SK-N-SH (cell line): ENCODE results near the gene TCN2. TPM values are rescaled to one million over a fixed set of nuclear protein-coding genes. Genes with fewer than 3 reads are reported as not detected.
A peak's percentile ranks its signal among the peaks of the same experiment; 100 is the strongest.

ENCODE experiments used
- CTCF ChIA-PET: fragments of 300-600, 350-600 bp; formaldehyde crosslinking; extraction: SDS; loops from one replicate; lab custom pipeline; 2021; lab: Yijun Ruan, JAX
- POLR2A ChIA-PET: fragments of 350-600 bp; sonication (Branson Sonifier 250); formaldehyde crosslinking; extraction: SDS; loops from one replicate; lab custom pipeline; 2020; ENCODE audit warnings: antibody characterized with exemption, inconsistent platforms; lab: Yijun Ruan, JAX
- DNase-seq: peaks from one replicate; pipeline ENCODE4 v3.0.0; 2012
- H2AFZ ChIP-seq: fragments of 200-600 bp; sonication (generic); 2 replicates; pipeline ENCODE4 v1.8.1; 2016; ENCODE audit warnings: antibody characterized with exemption, mild to moderate bottlenecking, low read depth
- H3F3A ChIP-seq: fragments of 200-600 bp; sonication (generic); replicated peaks from 2 replicates; pipeline ENCODE3; 2016; ENCODE audit warnings: antibody characterized with exemption, mild to moderate bottlenecking; ENCODE audit not compliant: insufficient read depth
- H3K27ac ChIP-seq, 2 experiments: fragments of 200-500 bp in 1 of 2; fragments of 200-600 bp in 1 of 2; sonication (Bioruptor generic) in 1 of 2; sonication (generic), shearing (Covaris generic) in 1 of 2; 2 replicates each; pipeline versions ENCODE4 v1.5.1 to v1.6.1; 2014 to 2016; ENCODE audit warnings: low read depth in 2 of 2, inconsistent platforms in 1 of 2, low read length in 1 of 2, mild to moderate bottlenecking in 1 of 2, mixed read lengths in 1 of 2
- H3K27me3 ChIP-seq: fragments of 200-600 bp; sonication (generic), shearing (Covaris generic); 2 replicates; pipeline ENCODE4 v1.6.1; 2016; ENCODE audit warnings: mixed run types; ENCODE audit not compliant: insufficient read depth
- H3K36me3 ChIP-seq, 2 experiments: fragments of 200-500 bp in 1 of 2; fragments of 200-600 bp in 1 of 2; sonication (Bioruptor generic) in 1 of 2; sonication (generic) in 1 of 2; replicated peaks in 1 of 2; 2 replicates each; pipeline versions ENCODE3 to v1.5.1; 2014 to 2016; ENCODE audit warnings: low read length in 1 of 2, mild to moderate bottlenecking in 1 of 2; ENCODE audit not compliant: insufficient read depth in 2 of 2, control insufficient read depth in 1 of 2
- H3K4me1 ChIP-seq, 2 experiments: fragments of 200-500 bp in 1 of 2; fragments of 200-600 bp in 1 of 2; sonication (Bioruptor generic) in 1 of 2; sonication (generic), shearing (Covaris generic) in 1 of 2; 2 replicates each; pipeline versions ENCODE4 v1.5.1 to v1.6.1; 2014 to 2016; ENCODE audit warnings: low read depth in 1 of 2, low read length in 1 of 2, mixed run types in 1 of 2; ENCODE audit not compliant: insufficient read depth in 2 of 2, control insufficient read depth in 1 of 2
- H3K4me2 ChIP-seq: fragments of 200-600 bp; sonication (generic), shearing (Covaris generic); 2 replicates; pipeline ENCODE4 v1.6.1; 2017; ENCODE audit warnings: mixed run types
- H3K4me3 ChIP-seq, 2 experiments: fragments of 200-500 bp in 1 of 2; fragments of 200-600 bp in 1 of 2; sonication (Bioruptor generic) in 1 of 2; sonication (generic), shearing (Covaris generic) in 1 of 2; 2 replicates each; pipeline versions ENCODE4 v1.5.1 to v1.8.1; 2014 to 2016; ENCODE audit warnings: low read depth in 2 of 2, inconsistent platforms in 1 of 2, low read length in 1 of 2, mild to moderate bottlenecking in 1 of 2, mixed read lengths in 1 of 2, moderate library complexity in 1 of 2
- H3K79me2 ChIP-seq: fragments of 200-600 bp; sonication (generic); 2 replicates; pipeline ENCODE4 v1.8.1; 2017; ENCODE audit warnings: mild to moderate bottlenecking; ENCODE audit not compliant: insufficient read depth
- H3K9ac ChIP-seq: fragments of 200-600 bp; sonication (generic); 2 replicates; pipeline ENCODE4 v1.6.1; 2017; ENCODE audit warnings: mixed run types
- H3K9me2 ChIP-seq: fragments of 200-600 bp; sonication (generic); 2 replicates; pipeline ENCODE4 v1.6.1; 2017; ENCODE audit warnings: mixed run types
- H3K9me3 ChIP-seq: fragments of 200-600 bp; sonication (generic); 2 replicates; pipeline ENCODE4 v1.6.1; 2017; ENCODE audit warnings: mixed run types, mild to moderate bottlenecking, moderate library complexity
- H4K20me1 ChIP-seq: fragments of 200-600 bp; sonication (generic); 2 replicates; pipeline ENCODE4 v1.6.1; 2017; ENCODE audit warnings: mild to moderate bottlenecking, mixed run types; ENCODE audit not compliant: insufficient read depth
- CHD2 ChIP-seq: fragments of 150-350 bp; IDR thresholded peaks from 2 replicates; pipeline ENCODE4 v1.6.1; 2018; ENCODE audit warnings: low read length; ENCODE audit not compliant: partially characterized antibody
- EP300 ChIP-seq, 2 experiments: IDR thresholded peaks; 2 replicates each; pipeline versions ENCODE4 v1.4.0 to v1.6.1; 2012; ENCODE audit warnings: borderline replicate concordance in 1 of 2, low read depth in 1 of 2, low read length in 1 of 2
- EZH2phosphoT487 ChIP-seq: fragments of 200-600 bp; sonication (generic); IDR thresholded peaks from 2 replicates; pipeline ENCODE4 v1.6.1; 2017; ENCODE audit warnings: low read depth, mixed run types, mild to moderate bottlenecking, antibody characterized with exemption, moderate library complexity, borderline replicate concordance
- FOSL2 ChIP-seq: IDR thresholded peaks from 2 replicates; pipeline ENCODE4 v1.4.0; 2012; ENCODE audit warnings: low read depth, mild to moderate bottlenecking, moderate library complexity, borderline replicate concordance
- FOXJ3 ChIP-seq: sonication (generic); formaldehyde crosslinking; IDR thresholded peaks from 2 replicates; pipeline ENCODE4 v1.5.1; 2020; ENCODE audit warnings: mild to moderate bottlenecking, missing genetic modification reagents
- FOXM1 ChIP-seq: IDR thresholded peaks from 2 replicates; pipeline ENCODE4 v1.4.0; 2012; ENCODE audit warnings: low read depth, mild to moderate bottlenecking
- GABPA ChIP-seq: IDR thresholded peaks from 2 replicates; pipeline ENCODE4 v1.4.0; 2012; ENCODE audit warnings: low read depth, mild to moderate bottlenecking
- GATA2 ChIP-seq: sonication (generic); formaldehyde crosslinking; IDR thresholded peaks from 2 replicates; pipeline ENCODE4 v1.5.0; 2020; ENCODE audit warnings: mild to moderate bottlenecking, missing genetic modification reagents
- NRF1 ChIP-seq: IDR thresholded peaks from 2 replicates; pipeline ENCODE4 v1.6.1; 2012; ENCODE audit warnings: low read depth, mild to moderate bottlenecking, low read length
- POLR2AphosphoS5 ChIP-seq: IDR thresholded peaks from 2 replicates; pipeline ENCODE4 v1.6.1; 2012; ENCODE audit warnings: low read depth, low read length
- RCOR1 ChIP-seq: fragments of 150-350 bp; IDR thresholded peaks from 2 replicates; pipeline ENCODE4 v1.6.1; 2017; ENCODE audit warnings: antibody characterized with exemption, low read length
- SIN3A ChIP-seq: IDR thresholded peaks from 2 replicates; pipeline ENCODE4 v1.6.1; 2012; ENCODE audit warnings: low read depth, mild to moderate bottlenecking, low read length, moderate library complexity, borderline replicate concordance
- SMC3 ChIP-seq: IDR thresholded peaks from 2 replicates; pipeline ENCODE4 v1.6.1; 2012; ENCODE audit warnings: low read depth, low read length, improper control_type of control experiment
- TCF12 ChIP-seq: IDR thresholded peaks from 2 replicates; pipeline ENCODE4 v1.4.0; 2012
- YY1 ChIP-seq: IDR thresholded peaks from 2 replicates; pipeline ENCODE4 v1.4.0; 2012; ENCODE audit warnings: low read depth, mild to moderate bottlenecking
- WGBS: methylation state at CpG from one replicate; pipeline ENCODE4 v1.1.6; 2017; ENCODE audit warnings: low lambda C conversion rate; 5-methylcytosine and 5-hydroxymethylcytosine counted together
- polyA plus RNA-seq, 3 experiments: library from polyadenylated mRNA; depleted of rRNA; stranded (reverse); fragments of >200 nt; gene quantifications; 2 replicates each; pipeline ENCODE4 v1.2.3, GENCODE V29; 2012
- TF ChIP-seq, protein P1 (sequence below): IDR thresholded peaks from 2 replicates; pipeline ENCODE4 v1.4.0; 2012; ENCODE audit warnings: low read depth
- TF ChIP-seq, protein P2 (sequence below): IDR thresholded peaks from 2 replicates; pipeline ENCODE4; 2012
- TF ChIP-seq, protein P3 (sequence below): IDR thresholded peaks from 2 replicates; pipeline ENCODE4 v1.4.0; 2012; ENCODE audit warnings: low read depth, borderline replicate concordance
- TF ChIP-seq, protein P4 (sequence below): IDR thresholded peaks from 2 replicates; pipeline ENCODE4 v1.4.0; 2012; ENCODE audit warnings: low read depth, borderline replicate concordance
- TF ChIP-seq, protein P5 (sequence below): fragments of 150-350 bp; IDR thresholded peaks from 2 replicates; pipeline ENCODE4 v1.6.1; 2017; ENCODE audit warnings: antibody characterized with exemption, low read length, low read depth, borderline replicate concordance
- TF ChIP-seq, protein P6 (sequence below): fragments of 200-600 bp; sonication (generic); IDR thresholded peaks from 2 replicates; pipeline ENCODE4 v1.6.1; 2017; ENCODE audit warnings: antibody characterized with exemption, mild to moderate bottlenecking, moderate library complexity

Gene TCN2
- polyA plus RNA-seq, 1 of the 3 experiments (the other 2 are of a cell fraction), result 4.1 TPM

DNA sequence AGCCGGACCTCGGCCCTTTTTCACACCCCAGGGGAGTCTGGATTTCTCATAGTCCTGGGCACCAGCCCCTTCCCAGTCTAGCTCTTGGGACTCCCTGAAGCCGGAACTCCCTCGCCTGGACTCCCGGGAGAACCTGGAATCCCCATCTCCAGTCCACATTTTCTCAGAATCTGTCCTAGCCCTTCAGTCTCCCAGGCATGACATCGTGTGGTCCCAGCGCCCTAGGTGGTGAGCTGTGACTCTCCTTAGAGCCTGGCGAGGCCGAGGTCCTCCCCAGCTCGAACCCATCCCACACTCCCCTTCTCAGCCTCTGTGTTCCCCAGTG is 61.4 kb downstream of the TCN2 start:
- WGBS, result 60% methylated on average over 8 of the region's 10 CpGs
- Histone ChIP-seq H3K4me1 (peaks cover 0 to 12% of the 10 kb centered on the region in 2 experiments; a peak in 2 of 4 replicates), H3K4me2 (peak overlapping the region; percentile 74), H3K9me3 (no peaks in the 10 kb centered on the region), H3K27me3 (no peaks in the 10 kb centered on the region), H3K9ac (peak overlapping the region; percentile 70), H3K4me3 (peak overlapping the region; percentile 65 to 71), H3K36me3 (no peaks in the 10 kb centered on the region), H2AFZ (peak overlapping the region; percentile 96), H3K27ac (peak overlapping the region; percentile 40 to 52; a peak in 3 of 4 replicates), H3F3A (no peaks in the 10 kb centered on the region)
- DNase-seq, result no peak
- CTCF ChIA-PET, result interaction anchor here (1.1 to 2.6 kb wide), 7 partner anchors 11 to 87 kb away, joined by 3 to 13 read pairs (median 5); partner anchors contain the start of gene OSBP2
- no peak for TF ChIP-seq POLR2AphosphoS5
- TF ChIP-seq, protein P1, sequence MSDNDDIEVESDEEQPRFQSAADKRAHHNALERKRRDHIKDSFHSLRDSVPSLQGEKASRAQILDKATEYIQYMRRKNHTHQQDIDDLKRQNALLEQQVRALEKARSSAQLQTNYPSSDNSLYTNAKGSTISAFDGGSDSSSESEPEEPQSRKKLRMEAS, result no peak
- TF ChIP-seq, protein P2, sequence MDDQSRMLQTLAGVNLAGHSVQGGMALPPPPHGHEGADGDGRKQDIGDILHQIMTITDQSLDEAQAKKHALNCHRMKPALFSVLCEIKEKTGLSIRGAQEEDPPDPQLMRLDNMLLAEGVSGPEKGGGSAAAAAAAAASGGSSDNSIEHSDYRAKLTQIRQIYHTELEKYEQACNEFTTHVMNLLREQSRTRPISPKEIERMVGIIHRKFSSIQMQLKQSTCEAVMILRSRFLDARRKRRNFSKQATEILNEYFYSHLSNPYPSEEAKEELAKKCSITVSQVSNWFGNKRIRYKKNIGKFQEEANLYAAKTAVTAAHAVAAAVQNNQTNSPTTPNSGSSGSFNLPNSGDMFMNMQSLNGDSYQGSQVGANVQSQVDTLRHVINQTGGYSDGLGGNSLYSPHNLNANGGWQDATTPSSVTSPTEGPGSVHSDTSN, result no peak
- no peak for TF ChIP-seq EZH2phosphoT487
- TF ChIP-seq YY1, result no peak
- no peak for TF ChIP-seq SMC3
- TF ChIP-seq, protein P3, sequence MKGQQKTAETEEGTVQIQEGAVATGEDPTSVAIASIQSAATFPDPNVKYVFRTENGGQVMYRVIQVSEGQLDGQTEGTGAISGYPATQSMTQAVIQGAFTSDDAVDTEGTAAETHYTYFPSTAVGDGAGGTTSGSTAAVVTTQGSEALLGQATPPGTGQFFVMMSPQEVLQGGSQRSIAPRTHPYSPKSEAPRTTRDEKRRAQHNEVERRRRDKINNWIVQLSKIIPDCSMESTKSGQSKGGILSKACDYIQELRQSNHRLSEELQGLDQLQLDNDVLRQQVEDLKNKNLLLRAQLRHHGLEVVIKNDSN, result no peak
- TF ChIP-seq FOSL2, result no peak
- TF ChIP-seq, all 33 proteins: peak for 0
- POLR2A ChIA-PET, result interaction anchor here (0.5 kb wide), 1 partner anchor 70 kb away, joined by 3 read pairs; no protein-coding TSS in a partner anchor
- Histone ChIP-seq H3K79me2 (peaks cover 16% of the 10 kb centered on the region; the same call in 1 of the 2 replicates), H3K9me2 (no peaks in the 10 kb centered on the region), H4K20me1 (no peaks in the 10 kb centered on the region)

DNA sequence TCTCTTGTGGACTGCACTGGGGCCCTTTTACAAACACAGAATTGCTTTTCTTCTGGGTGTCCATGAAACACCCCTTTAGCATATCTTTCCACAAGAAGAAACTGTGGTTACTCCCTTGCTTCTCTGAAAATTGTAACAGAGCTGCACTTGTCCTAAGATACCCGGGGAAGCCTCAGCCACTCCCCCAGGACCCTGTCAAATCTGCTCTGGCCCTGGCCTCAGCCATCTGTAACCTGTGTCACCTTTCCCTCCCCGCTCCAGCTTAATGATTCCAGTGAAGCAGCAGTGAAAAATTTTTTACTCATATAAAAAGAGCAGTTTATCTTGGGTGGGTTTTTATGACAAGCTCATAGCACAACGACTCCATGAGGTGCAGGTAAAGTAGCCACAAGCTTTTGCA is 64.1 kb downstream of the TCN2 start:
- no peaks in the 10 kb centered on the region for H3F3A ChIP-seq
- no peak for TF ChIP-seq RCOR1
- no peak for TF ChIP-seq NRF1
- no peak for TF ChIP-seq YY1
- TF ChIP-seq GATA2, result no peak
- TF ChIP-seq, protein P4, sequence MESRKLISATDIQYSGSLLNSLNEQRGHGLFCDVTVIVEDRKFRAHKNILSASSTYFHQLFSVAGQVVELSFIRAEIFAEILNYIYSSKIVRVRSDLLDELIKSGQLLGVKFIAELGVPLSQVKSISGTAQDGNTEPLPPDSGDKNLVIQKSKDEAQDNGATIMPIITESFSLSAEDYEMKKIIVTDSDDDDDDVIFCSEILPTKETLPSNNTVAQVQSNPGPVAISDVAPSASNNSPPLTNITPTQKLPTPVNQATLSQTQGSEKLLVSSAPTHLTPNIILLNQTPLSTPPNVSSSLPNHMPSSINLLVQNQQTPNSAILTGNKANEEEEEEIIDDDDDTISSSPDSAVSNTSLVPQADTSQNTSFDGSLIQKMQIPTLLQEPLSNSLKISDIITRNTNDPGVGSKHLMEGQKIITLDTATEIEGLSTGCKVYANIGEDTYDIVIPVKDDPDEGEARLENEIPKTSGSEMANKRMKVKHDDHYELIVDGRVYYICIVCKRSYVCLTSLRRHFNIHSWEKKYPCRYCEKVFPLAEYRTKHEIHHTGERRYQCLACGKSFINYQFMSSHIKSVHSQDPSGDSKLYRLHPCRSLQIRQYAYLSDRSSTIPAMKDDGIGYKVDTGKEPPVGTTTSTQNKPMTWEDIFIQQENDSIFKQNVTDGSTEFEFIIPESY, result no peak
- TF ChIP-seq, protein P5, sequence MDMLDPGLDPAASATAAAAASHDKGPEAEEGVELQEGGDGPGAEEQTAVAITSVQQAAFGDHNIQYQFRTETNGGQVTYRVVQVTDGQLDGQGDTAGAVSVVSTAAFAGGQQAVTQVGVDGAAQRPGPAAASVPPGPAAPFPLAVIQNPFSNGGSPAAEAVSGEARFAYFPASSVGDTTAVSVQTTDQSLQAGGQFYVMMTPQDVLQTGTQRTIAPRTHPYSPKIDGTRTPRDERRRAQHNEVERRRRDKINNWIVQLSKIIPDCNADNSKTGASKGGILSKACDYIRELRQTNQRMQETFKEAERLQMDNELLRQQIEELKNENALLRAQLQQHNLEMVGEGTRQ, result no peak
- TF ChIP-seq, protein P6, sequence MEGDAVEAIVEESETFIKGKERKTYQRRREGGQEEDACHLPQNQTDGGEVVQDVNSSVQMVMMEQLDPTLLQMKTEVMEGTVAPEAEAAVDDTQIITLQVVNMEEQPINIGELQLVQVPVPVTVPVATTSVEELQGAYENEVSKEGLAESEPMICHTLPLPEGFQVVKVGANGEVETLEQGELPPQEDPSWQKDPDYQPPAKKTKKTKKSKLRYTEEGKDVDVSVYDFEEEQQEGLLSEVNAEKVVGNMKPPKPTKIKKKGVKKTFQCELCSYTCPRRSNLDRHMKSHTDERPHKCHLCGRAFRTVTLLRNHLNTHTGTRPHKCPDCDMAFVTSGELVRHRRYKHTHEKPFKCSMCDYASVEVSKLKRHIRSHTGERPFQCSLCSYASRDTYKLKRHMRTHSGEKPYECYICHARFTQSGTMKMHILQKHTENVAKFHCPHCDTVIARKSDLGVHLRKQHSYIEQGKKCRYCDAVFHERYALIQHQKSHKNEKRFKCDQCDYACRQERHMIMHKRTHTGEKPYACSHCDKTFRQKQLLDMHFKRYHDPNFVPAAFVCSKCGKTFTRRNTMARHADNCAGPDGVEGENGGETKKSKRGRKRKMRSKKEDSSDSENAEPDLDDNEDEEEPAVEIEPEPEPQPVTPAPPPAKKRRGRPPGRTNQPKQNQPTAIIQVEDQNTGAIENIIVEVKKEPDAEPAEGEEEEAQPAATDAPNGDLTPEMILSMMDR, result no peak
- no peak for TF ChIP-seq FOXM1
- no peak for TF ChIP-seq TCF12
- TF ChIP-seq FOXJ3 (CRISPR knock-in tag), result no peak
- no peak for TF ChIP-seq SIN3A
- TF ChIP-seq GABPA, result no peak
- no peak for TF ChIP-seq EP300 (IDR thresholded peaks at IDR 0.05; ENCODE audit: borderline replicate concordance in 1 of 2, low read depth in 1 of 2, low read length in 1 of 2)
- no peak for TF ChIP-seq CHD2
- TF ChIP-seq, all 33 proteins: peak for 0
- H3K9me2 ChIP-seq, result no peaks in the 10 kb centered on the region
- no peaks in the 10 kb centered on the region for H3K9me3 ChIP-seq
- WGBS, result 56% methylated on average over 3 of the region's 3 CpGs
- no peaks in the 10 kb centered on the region for H3K36me3 ChIP-seq
- peaks cover 15% of the 10 kb centered on the region; the same call in 1 of the 2 replicates for H3K79me2 ChIP-seq
- peaks cover 0 to 28% of the 10 kb centered on the region in 2 experiments; a peak in 2 of 4 replicates for H3K4me1 ChIP-seq
- H3K4me2 ChIP-seq, result no peak overlapping the region
- H2AFZ ChIP-seq, result no peak overlapping the region
- ChIA-PET POLR2A (no interaction called here), CTCF (interaction anchor here (1.6 kb wide), 1 partner anchor 10 kb away, joined by 4 read pairs; no protein-coding TSS in a partner anchor)
- no peak for DNase-seq
- no peak overlapping the region for H3K9ac ChIP-seq
- H3K27ac ChIP-seq, result no peak overlapping the region
- H3K4me3 ChIP-seq, result no peak overlapping the region
- no peaks in the 10 kb centered on the region for H4K20me1 ChIP-seq
- H3K27me3 ChIP-seq, result no peaks in the 10 kb centered on the region
